Fibroblast of the conjunctiva (primary cell): ENCODE results near the gene PDLIM4.
A peak's percentile ranks its signal among the peaks of the same experiment; 100 is the strongest.

Experiments
- DNase-seq: peaks from one replicate; pipeline ENCODE4 v3.0.0-alpha.2; 2010; ENCODE audit warnings: low read depth

The PDLIM4 gene, protein sequence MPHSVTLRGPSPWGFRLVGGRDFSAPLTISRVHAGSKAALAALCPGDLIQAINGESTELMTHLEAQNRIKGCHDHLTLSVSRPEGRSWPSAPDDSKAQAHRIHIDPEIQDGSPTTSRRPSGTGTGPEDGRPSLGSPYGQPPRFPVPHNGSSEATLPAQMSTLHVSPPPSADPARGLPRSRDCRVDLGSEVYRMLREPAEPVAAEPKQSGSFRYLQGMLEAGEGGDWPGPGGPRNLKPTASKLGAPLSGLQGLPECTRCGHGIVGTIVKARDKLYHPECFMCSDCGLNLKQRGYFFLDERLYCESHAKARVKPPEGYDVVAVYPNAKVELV

DNA sequence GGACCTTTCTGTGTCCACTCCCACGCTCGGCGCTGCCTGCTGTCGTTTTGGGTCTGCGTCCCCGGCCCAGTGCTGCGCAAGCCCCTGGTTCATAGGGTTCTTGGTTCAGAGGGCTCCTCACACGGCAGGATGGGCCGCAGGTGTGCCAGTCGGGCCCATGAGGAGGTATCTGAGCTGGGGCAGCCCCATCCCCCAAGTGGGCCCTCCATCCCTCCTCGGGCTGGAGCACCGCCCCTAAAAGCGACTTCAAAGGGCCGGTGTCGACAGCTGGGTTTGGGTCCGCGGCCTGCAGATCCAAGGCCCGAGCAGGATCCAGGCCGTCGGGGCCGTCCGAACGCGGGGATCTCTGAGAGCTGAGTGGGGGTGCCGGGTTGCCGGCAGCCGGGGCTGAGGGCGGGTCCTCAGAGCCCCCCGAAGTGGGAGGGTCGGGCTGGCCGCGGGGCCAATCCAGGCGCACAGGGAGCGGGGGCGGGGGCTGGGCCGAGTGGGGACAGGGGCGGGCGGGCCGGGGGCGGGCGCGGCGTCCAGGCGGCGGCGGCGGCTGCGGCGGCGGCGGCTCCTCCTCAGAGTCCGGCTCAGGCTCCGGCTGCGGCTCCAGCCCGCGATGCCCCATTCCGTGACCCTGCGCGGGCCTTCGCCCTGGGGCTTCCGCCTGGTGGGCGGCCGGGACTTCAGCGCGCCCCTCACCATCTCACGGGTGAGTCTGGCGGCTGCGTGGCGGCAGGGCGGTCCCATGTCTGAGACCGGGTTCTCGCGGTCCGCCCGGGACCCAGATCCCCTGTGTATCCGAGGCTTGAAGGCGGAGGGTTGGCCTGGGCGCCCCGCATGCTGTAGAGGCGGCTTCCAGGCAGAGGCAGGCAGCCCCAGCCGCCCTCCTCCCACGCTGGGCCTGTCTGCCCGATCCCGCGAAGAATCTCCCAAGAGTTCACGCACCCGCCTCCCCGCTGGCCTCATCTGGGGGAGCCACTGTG, at the start of gene PDLIM4:
Gene PDLIM4, plus strand, starts transcription at position 566 of the 971 bp plus-strand sequence. Its CDS starts 39 bp downstream, at position 605.
- no peak for DNase-seq

GRCh38 chr5:132207778-132208177, 49.7 kb upstream of the PDLIM4 start:
- no peak for DNase-seq

DNA sequence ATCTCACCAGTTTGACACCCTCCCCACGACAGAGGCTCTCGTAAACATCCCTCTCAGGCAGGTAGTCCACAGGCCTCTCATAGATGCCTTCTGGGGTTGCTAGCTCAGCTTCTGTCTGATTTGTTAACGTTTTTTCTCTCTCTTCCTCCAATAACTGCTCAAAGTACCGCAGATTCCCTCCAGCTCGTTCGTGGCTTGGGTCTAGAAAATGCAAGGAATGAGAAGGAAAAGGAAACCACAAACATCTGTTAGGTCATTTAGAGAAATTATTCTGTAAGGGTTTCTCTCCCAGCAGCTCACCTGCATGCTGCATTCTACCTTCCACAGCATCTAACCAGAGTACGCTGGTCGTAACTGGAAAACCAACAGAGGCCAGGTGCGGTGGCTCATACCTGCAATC, 48.4 kb upstream of the PDLIM4 start:
- DNase-seq: no peak

GRCh38 chr5:132209901-132210545, 47.5 kb upstream of the PDLIM4 start:
- no peak for DNase-seq

DNA sequence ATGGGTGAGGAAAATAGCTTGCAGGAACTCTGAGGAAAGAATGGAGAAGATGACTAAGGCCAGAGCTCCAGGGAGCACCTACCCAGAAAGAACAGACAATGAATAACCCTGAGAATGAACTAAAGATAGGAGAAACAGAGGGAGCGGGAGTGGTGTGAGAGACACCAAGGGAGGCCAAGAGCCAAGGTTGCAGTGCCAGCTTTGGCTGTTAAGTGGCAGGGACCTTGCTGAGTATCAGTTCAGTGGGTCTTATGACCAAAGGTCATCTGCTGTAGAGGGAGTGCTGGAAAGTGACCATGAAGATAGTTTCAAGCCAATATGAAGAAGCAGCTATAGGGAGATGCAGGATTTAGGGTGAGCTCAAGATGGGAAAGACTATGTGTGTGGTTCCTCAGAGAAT, 46.6 kb upstream of the PDLIM4 start:
- no peak for DNase-seq

GRCh38 chr5:132211787-132212186, 45.7 kb upstream of the PDLIM4 start:
- DNase-seq: no peak

DNA sequence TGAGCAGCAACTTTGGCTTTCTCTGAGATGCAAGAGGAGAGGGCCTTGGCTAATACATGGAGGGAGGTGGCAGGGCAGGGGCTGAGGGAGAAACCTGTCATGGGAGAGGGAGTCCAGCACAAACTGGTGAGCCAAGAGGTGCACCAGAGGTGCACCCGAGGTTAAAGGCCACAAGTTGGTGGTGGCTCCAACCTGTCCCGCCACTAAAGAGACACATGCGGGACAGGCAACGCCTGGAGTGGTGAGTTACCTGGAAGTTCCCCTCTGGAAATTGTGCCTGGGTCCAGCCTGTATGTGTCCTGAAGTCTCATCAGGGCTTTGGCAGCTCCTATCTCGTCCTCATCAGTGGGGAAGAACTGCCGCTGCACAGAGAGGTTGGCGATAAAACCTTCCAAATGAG, 43.8 kb upstream of the PDLIM4 start:
- no peak for DNase-seq

DNA sequence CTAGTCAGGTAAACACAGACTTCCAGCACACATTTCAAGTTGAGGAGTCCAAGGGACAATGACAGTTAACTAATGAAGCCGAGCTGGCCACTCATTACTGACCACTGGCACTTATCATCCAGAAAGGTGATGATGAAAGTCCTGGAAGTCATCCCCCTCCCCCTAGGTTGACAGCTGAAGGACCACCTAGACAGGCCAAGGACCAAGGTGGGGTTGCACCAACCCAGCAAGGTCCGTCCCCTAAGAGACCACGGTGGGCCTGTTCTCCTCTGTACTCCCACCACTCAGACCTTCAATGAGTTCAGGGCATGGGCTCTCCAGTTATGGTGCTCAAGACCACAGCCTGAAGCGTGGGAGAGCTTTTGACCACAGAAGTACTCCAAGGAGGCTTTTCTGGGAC, 43.0 kb upstream of the PDLIM4 start:
- no peak for DNase-seq

DNA sequence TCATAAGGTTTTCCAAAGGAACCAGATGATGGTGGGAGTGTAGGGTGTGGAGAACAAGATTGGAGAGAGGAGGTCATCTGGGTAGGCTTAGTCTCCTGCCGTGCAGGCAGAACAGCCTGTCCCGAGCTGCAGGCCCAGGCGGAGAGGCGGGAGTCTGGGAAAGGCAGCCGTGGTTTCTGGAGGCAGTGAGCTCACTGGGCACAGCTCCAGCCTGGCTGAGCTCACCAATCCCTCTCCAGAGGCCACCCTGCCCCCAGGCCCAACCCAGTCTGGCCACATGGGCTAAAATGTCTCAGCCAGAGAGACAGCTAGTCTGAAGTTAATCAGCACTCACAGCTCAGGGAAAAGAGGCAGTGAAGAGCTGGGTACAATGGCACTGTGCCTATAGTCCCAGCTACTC, 42.2 kb upstream of the PDLIM4 start:
- DNase-seq: peak; percentile 96

GRCh38 chr5:132218321-132218720, 39.2 kb upstream of the PDLIM4 start:
- no peak for DNase-seq

DNA sequence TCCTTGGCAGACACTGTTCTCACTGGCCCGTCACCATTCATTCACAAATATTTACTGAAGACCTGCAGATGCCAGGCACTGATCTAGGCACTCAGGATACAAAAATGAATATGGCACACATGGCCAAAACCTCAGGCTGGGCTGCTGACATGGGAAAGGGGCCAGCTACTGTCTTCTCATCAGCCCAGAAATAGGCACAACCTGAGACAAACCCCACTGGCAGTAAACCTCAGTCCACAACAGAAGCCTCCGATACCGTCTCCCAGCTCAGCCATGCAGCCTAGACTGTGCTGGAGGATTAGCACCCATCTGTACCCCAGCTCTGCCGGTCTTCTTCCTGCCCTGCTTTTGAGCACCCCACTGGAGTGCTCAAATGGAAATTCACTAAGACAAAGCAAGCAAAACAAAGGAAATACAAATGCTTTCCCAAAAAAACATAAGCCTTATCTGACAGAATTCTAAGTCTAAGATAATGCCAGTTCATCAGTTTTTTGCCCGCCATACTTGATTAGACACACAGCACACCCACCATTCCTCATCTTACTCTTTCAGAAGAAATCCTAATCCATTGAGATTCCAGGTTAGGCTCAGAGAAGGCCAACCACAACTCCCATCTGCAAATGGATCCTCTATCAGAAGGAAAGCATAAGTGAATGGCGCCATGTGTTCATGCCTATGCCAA, 38.1 kb upstream of the PDLIM4 start:
- DNase-seq: no peak

DNA sequence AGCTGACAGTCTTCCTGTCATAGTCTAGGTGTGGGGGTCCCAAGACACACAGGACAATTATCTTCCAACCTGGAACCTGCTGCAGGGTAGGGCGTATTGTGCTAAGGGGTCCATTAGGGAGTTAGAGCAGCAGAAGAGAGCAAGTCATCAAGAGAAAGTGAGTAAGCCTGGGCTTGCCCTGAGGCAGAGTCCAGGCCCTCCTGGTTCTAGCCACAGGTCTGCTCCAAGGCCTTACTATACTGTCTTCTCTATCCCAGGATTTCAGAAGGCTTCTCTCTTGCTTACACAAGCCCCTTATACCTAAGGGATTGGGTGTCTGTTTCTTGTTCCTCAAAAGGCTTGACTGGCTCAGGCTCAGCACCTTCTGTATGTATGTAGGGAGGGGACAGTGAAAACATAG, 37.5 kb upstream of the PDLIM4 start:
- DNase-seq: no peak

GRCh38 chr5:132220491-132220890, 37.0 kb upstream of the PDLIM4 start:
- DNase-seq: no peak

GRCh38 chr5:132221781-132222648, 35.5 kb upstream of the PDLIM4 start:
- peak; percentile 93 for DNase-seq

DNA sequence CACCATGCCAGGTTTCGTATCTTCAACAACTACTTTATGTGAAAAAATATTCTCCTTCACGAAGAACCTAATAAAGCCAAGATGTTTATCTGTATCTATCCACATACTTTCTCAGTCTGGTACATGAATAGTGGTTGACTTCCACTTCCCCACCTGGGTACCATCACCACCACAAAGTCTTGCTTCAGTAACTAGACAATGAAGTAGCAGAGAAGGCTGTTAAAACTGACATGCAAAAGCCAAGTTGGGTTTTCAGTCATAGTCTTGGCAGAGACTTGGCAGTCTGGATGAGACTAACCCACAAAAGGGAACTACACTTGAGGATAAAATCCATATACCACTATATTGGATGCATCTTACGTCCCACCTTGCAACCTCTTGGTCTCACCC, 34.9 kb upstream of the PDLIM4 start:
- no peak for DNase-seq

- no peak for DNase-seq
Observed at GRCh38 chr5:132223861-132224260, 33.6 kb upstream of the PDLIM4 start.

DNA sequence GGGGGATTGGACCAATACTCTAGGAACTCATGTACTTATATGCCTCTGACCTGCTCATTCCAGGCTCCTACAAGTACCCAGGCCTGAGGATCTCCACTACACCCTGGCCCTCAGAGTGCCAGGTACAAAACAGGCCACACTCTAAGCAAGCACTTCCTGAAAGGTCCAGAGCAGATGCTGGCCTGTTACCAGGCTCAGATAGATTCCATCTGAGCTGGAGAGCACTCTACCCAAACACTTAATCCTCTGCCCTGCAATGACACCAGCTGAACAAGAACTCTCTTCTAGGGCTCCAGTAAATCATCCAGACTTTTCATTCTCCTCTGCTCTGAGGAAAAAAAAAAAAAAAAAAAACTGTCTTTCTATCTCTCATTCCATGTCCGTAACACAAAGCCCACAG, 32.8 kb upstream of the PDLIM4 start:
- peak; percentile 57 for DNase-seq

GRCh38 chr5:132225165-132226032, 32.1 kb upstream of the PDLIM4 start:
- DNase-seq: peak; percentile 96

DNA sequence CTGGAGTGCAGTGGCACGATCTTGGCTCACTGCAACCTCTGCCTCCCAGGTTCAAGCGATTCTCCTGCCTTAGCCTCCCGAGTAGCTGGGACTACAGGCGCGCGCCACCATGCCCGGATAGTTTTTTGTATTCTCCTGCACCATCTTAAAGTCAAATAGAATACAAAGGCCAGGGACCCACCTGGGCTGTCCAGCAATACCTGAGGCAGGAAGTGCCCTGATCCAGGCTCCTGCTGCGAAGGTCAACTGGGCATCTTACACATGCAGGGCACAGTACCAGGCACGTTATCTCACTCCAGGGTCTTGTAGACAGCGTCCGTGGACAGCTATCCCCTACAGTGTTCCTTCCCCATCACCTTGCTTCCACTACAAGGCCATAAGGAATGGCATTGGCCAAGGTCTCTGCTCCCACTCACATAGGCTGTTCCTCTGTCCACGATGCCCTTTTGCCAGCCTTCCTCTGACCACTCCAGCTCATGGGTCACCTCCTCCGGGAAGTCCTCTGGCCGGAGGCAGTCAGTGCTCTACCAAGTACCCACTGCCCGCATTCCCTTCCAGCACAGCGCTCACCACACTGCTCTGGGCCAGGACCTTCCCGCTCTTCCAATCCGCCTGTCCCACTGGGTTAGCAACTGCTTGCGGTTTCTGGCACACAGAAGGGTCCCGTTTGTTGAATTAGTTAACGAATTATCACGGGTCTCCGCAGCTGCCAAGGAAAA, 30.8 kb upstream of the PDLIM4 start:
- DNase-seq: no peak

- DNase-seq: no peak
Observed at GRCh38 chr5:132227235-132227484, 30.3 kb upstream of the PDLIM4 start.
